Body of pancreas (tissue), 4 donors: ENCODE results near the gene SLC3A2.

Experiments
- POLR2A ChIP-seq, 3 donors: fragments of 450-650 bp; IDR thresholded peaks; one replicate each; pipeline ENCODE4 v1.6.1; 2016; ENCODE audit warnings: antibody characterized with exemption in 3 of 3, mild to moderate bottlenecking in 2 of 3
- TF ChIP-seq, protein P1 (sequence below), 7 experiments: fragments of 450-650 bp in 4 of 7; fragments of 200-600 bp in 3 of 7; sonication (generic) in 3 of 7; IDR thresholded peaks; one replicate each; pipeline ENCODE4 v1.5.1; 2016 to 2019; ENCODE audit warnings: antibody characterized with exemption in 7 of 7

DNA sequence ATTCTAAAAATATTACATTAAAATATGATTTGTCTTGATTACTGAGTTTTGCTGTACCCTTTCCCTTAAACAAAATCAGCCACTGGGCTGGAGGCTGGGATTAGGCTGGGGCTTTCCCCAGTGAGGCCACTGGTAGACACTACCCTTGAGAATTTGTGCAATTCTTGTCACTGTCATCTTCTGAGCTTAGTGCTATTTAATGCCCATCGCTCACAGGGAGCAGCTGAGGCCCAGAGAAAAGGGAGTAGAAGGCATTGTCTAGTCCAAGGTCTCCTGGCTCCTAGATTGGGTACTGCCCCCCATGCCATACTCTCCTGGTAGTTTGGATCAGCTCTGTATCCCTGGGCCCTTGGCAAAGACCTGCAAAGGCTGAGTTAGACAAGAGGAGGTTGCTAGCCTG is 33.7 kb downstream of the SLC3A2 start:
- TF ChIP-seq, protein P1, sequence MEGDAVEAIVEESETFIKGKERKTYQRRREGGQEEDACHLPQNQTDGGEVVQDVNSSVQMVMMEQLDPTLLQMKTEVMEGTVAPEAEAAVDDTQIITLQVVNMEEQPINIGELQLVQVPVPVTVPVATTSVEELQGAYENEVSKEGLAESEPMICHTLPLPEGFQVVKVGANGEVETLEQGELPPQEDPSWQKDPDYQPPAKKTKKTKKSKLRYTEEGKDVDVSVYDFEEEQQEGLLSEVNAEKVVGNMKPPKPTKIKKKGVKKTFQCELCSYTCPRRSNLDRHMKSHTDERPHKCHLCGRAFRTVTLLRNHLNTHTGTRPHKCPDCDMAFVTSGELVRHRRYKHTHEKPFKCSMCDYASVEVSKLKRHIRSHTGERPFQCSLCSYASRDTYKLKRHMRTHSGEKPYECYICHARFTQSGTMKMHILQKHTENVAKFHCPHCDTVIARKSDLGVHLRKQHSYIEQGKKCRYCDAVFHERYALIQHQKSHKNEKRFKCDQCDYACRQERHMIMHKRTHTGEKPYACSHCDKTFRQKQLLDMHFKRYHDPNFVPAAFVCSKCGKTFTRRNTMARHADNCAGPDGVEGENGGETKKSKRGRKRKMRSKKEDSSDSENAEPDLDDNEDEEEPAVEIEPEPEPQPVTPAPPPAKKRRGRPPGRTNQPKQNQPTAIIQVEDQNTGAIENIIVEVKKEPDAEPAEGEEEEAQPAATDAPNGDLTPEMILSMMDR (IDR thresholded peaks at IDR 0.05), result no peak
- TF ChIP-seq POLR2A (IDR thresholded peaks at IDR 0.05), result no peak
